COR-L47 (cell line): Measurements from ENCODE around the gene MAGEA3.
"Not testable (repeated sequence)": the region's sequence is repeated elsewhere in the genome, so short reads cannot be mapped to it uniquely, and the experiment has no call there.

Source experiments
- DNase-seq: peaks from one replicate; lab custom pipeline; 2025; lab: John Stamatoyannopoulos, UW

Gene MAGEA3

GRCh38 chrX:152736528-152736927 is 37.9 kb downstream of the MAGEA3 start:
- DNase-seq, result not testable (repeated sequence)

GRCh38 chrX:152738560-152738959 is 40.0 kb downstream of the MAGEA3 start:
- no peak for DNase-seq
